HepG2 (cell line): ENCODE data around the gene ZSCAN21. TPM values are rescaled to one million over a fixed set of nuclear protein-coding genes. Genes with fewer than 3 reads are reported as not detected.
A peak's percentile ranks its signal among the peaks of the same experiment; 100 is the strongest.

Source experiments
- CBFB ChIP-seq: sonication (generic); formaldehyde crosslinking; IDR thresholded peaks from 2 replicates; pipeline ENCODE4 v1.4.0; 2020; ENCODE audit warnings: missing genetic modification reagents
- IKZF5 ChIP-seq: IDR thresholded peaks from 2 replicates; pipeline ENCODE4 v1.6.1; 2018; ENCODE audit warnings: missing genetic modification reagents, mild to moderate bottlenecking, missing compliant biosample characterization
- KAT8 ChIP-seq: IDR thresholded peaks from 2 replicates; pipeline ENCODE4 v1.6.1; 2016; ENCODE audit warnings: missing genetic modification reagents, missing compliant biosample characterization
- KDM4B ChIP-seq: sonication (generic); formaldehyde crosslinking; IDR thresholded peaks from 2 replicates; pipeline ENCODE4 v1.4.0; 2020; ENCODE audit warnings: missing genetic modification reagents
- LBX2 ChIP-seq: sonication (generic); formaldehyde crosslinking; IDR thresholded peaks from 2 replicates; pipeline ENCODE4 v1.5.0; 2020; ENCODE audit warnings: missing genetic modification reagents, mild to moderate bottlenecking, borderline replicate concordance
- MLLT10 ChIP-seq: sonication (generic); formaldehyde crosslinking; IDR thresholded peaks from 2 replicates; pipeline ENCODE4 v1.4.0; 2020; ENCODE audit warnings: missing genetic modification reagents
- MTERF4 ChIP-seq: sonication (generic); formaldehyde crosslinking; IDR thresholded peaks from 2 replicates; pipeline ENCODE4 v1.8.0; 2023; ENCODE audit warnings: mild to moderate bottlenecking, missing genetic modification reagents
- THAP7 ChIP-seq: sonication (generic); formaldehyde crosslinking; IDR thresholded peaks from 2 replicates; pipeline ENCODE4 v1.8.1; 2023; ENCODE audit warnings: mild to moderate bottlenecking, missing genetic modification reagents
- YEATS2 ChIP-seq: sonication (generic); formaldehyde crosslinking; IDR thresholded peaks from 2 replicates; pipeline ENCODE4 v1.4.0; 2020; ENCODE audit warnings: missing genetic modification reagents, borderline replicate concordance
- ZFP37 ChIP-seq: sonication (generic); formaldehyde crosslinking; IDR thresholded peaks from 2 replicates; pipeline ENCODE4 v1.4.0; 2020; ENCODE audit warnings: missing genetic modification reagents, borderline replicate concordance
- ZFP91 ChIP-seq: sonication (generic); formaldehyde crosslinking; IDR thresholded peaks from 2 replicates; pipeline ENCODE4 v1.9.0; 2022; ENCODE audit warnings: missing genetic modification reagents, mild to moderate bottlenecking, borderline replicate concordance
- ZKSCAN1 ChIP-seq: fragments of 150-350 bp; IDR thresholded peaks from 2 replicates; pipeline ENCODE4 v1.6.1; 2014; ENCODE audit warnings: low read length
- ZNF17 ChIP-seq: sonication (generic); formaldehyde crosslinking; IDR thresholded peaks from 2 replicates; pipeline ENCODE4 v1.5.0; 2020; ENCODE audit warnings: mild to moderate bottlenecking, missing genetic modification reagents
- ZNF230 ChIP-seq: sonication (generic); formaldehyde crosslinking; IDR thresholded peaks from 2 replicates; pipeline ENCODE4 v1.4.0; 2020; ENCODE audit warnings: mild to moderate bottlenecking, missing genetic modification reagents
- ZNF703 ChIP-seq: sonication (generic); formaldehyde crosslinking; IDR thresholded peaks from 2 replicates; pipeline ENCODE4 v1.5.1; 2020; ENCODE audit warnings: missing genetic modification reagents, mild to moderate bottlenecking, moderate library complexity, borderline replicate concordance
- ZSCAN25 ChIP-seq: sonication (generic); formaldehyde crosslinking; IDR thresholded peaks from 2 replicates; pipeline ENCODE4 v1.8.0; 2022; ENCODE audit warnings: mild to moderate bottlenecking, missing genetic modification reagents
- polyA plus RNA-seq, 8 experiments: library from polyadenylated mRNA; depleted of rRNA in 3 of 8; stranded (reverse) in 7 of 8; unstranded in 1 of 8; fragments of >200 nt; fragmentation: Illumina TruSeq in 4 of 8; extraction: Trizol in 4 of 8; gene quantifications; 2 replicates each; pipeline versions ENCODE4 v1.2.1 to v1.2.3, GENCODE V29; 2011 to 2016; ENCODE audit warnings: low read depth in 4 of 8, missing spikeins in 1 of 8, mixed read lengths in 1 of 8; ENCODE audit not compliant: insufficient read depth in 1 of 8
- total RNA-seq, 5 experiments: library from RNA; depleted of rRNA; stranded (reverse); fragments of >200 nt; fragmentation: Illumina TruSeq; extraction: Trizol; gene quantifications; 2 replicates each; pipeline ENCODE4 v1.2.3, GENCODE V29; 2016; ENCODE audit warnings: low read depth in 1 of 5
- TF ChIP-seq, protein P1 (sequence below): sonication (generic); formaldehyde crosslinking; IDR thresholded peaks from 2 replicates; pipeline ENCODE4 v1.4.0; 2020; ENCODE audit warnings: missing genetic modification reagents
- TF ChIP-seq, protein P2 (sequence below): sonication (generic); formaldehyde crosslinking; IDR thresholded peaks from 2 replicates; pipeline ENCODE4 v1.5.0; 2020; ENCODE audit warnings: missing genetic modification reagents

ZSCAN21 gene
- total and polyA plus RNA-seq, 2 of the 13 experiments (the other 11 are each of a cell fraction or from before 2014, with no cell fraction given) = 7.0 to 10.0 TPM

GRCh38 chr7:100003711-100004661, 45.6 kb upstream of the ZSCAN21 start (continued):
- TF ChIP-seq YEATS2 = peak; percentile 77; the same call in 1 of the 2 replicates
- TF ChIP-seq ZSCAN25 (CRISPR knock-in tag) = peak; percentile 93
- peak; percentile 37; the same call in 1 of the 2 replicates for TF ChIP-seq KDM4B
- no peak for TF ChIP-seq ZNF17 (CRISPR knock-in tag)
- peak; percentile 94 for TF ChIP-seq IKZF5 (CRISPR knock-in tag)
- peak; percentile 49; the same call in 1 of the 2 replicates for TF ChIP-seq ZNF230 (CRISPR knock-in tag)
- TF ChIP-seq CBFB (CRISPR knock-in tag) = peak; percentile 69; the same call in 1 of the 2 replicates
- TF ChIP-seq, protein P1, sequence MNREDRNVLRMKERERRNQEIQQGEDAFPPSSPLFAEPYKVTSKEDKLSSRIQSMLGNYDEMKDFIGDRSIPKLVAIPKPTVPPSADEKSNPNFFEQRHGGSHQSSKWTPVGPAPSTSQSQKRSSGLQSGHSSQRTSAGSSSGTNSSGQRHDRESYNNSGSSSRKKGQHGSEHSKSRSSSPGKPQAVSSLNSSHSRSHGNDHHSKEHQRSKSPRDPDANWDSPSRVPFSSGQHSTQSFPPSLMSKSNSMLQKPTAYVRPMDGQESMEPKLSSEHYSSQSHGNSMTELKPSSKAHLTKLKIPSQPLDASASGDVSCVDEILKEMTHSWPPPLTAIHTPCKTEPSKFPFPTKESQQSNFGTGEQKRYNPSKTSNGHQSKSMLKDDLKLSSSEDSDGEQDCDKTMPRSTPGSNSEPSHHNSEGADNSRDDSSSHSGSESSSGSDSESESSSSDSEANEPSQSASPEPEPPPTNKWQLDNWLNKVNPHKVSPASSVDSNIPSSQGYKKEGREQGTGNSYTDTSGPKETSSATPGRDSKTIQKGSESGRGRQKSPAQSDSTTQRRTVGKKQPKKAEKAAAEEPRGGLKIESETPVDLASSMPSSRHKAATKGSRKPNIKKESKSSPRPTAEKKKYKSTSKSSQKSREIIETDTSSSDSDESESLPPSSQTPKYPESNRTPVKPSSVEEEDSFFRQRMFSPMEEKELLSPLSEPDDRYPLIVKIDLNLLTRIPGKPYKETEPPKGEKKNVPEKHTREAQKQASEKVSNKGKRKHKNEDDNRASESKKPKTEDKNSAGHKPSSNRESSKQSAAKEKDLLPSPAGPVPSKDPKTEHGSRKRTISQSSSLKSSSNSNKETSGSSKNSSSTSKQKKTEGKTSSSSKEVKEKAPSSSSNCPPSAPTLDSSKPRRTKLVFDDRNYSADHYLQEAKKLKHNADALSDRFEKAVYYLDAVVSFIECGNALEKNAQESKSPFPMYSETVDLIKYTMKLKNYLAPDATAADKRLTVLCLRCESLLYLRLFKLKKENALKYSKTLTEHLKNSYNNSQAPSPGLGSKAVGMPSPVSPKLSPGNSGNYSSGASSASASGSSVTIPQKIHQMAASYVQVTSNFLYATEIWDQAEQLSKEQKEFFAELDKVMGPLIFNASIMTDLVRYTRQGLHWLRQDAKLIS = no peak
- TF ChIP-seq MTERF4 = no peak; the same call in 1 of the 2 replicates
- TF ChIP-seq, protein P2, sequence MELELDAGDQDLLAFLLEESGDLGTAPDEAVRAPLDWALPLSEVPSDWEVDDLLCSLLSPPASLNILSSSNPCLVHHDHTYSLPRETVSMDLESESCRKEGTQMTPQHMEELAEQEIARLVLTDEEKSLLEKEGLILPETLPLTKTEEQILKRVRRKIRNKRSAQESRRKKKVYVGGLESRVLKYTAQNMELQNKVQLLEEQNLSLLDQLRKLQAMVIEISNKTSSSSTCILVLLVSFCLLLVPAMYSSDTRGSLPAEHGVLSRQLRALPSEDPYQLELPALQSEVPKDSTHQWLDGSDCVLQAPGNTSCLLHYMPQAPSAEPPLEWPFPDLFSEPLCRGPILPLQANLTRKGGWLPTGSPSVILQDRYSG (CRISPR knock-in tag) = no peak
- TF ChIP-seq ZFP37 (CRISPR knock-in tag) = no peak
- TF ChIP-seq ZFP91 (CRISPR knock-in tag) = peak; percentile 85; the same call in 1 of the 2 replicates
- peak; percentile 95 for TF ChIP-seq ZNF703 (CRISPR knock-in tag)
- TF ChIP-seq ZKSCAN1 = no peak
- no peak for TF ChIP-seq LBX2
- 0 out of 2 replicates have a peak, but pooled peaks have one; percentile 63 for TF ChIP-seq THAP7
- no peak for TF ChIP-seq MLLT10 (CRISPR knock-in tag)
- peak; percentile 78; the same call in 1 of the 2 replicates for TF ChIP-seq KAT8 (CRISPR knock-in tag)
